ENCODE results near the gene GANAB. TPM values are rescaled to one million over a fixed set of nuclear protein-coding genes. Genes with fewer than 3 reads are reported as not detected.

The GANAB gene
- total and polyA plus RNA-seq, 4 donors, result 104 to 266 (median 168) TPM

DNA sequence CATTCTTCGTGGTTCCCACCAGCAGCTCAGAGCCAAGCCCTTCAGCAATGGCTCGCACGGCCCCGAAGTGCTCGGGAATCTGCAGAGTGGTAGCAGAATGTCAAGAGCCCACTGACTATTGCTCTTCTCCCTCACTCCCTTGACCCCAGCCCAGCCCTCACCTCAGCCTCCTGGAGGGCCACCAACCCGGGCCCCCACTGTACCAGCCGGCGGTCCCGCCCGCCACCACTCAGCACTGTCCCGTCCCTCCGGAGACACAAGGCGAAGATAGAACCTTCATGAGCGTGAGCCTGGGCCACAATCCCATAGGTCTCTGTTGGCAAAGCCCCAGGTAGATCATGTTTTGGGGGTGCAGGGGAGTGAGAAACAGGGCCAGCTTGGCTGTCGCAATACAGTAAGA is 40.5 kb downstream of the GANAB start:
- no peak overlapping the region for H3K4me3 ChIP-seq
- 95 to 96% methylated on average over 15 of the region's 15 CpGs for WGBS, 2 donors
- ATAC-seq (ENCODE audit: insufficient read depth, low FRiP score) (no peak), DNase-seq (no peak)
- H3K9ac ChIP-seq (ENCODE audit: insufficient read depth in 1 of 2, low read length in 2 of 2), result no peak overlapping the region
- no peaks in the 10 kb centered on the region for H3K27me3 ChIP-seq (ENCODE audit: control insufficient read depth in 3 of 3, insufficient read depth in 3 of 3, low read length in 2 of 3)
- no peaks in the 10 kb centered on the region for H3K9me3 ChIP-seq (ENCODE audit: control insufficient read depth in 4 of 4, insufficient read depth in 3 of 4, low read length in 3 of 4)
- H3K27ac ChIP-seq (ENCODE audit: low read depth in 1 of 2, low read length in 1 of 2), result no peak overlapping the region
- peaks cover 0 to 16% (median 7%) of the 10 kb centered on the region in 5 donors for H3K4me1 ChIP-seq (ENCODE audit: control insufficient read depth in 5 of 5, insufficient read depth in 5 of 5, low read length in 5 of 5)
- peaks cover 0 to 40% (median 22%) of the 10 kb centered on the region in 4 donors for H3K36me3 ChIP-seq (ENCODE audit: control insufficient read depth in 4 of 4, insufficient read depth in 4 of 4, low read length in 4 of 4)
- TF ChIP-seq, protein P1, sequence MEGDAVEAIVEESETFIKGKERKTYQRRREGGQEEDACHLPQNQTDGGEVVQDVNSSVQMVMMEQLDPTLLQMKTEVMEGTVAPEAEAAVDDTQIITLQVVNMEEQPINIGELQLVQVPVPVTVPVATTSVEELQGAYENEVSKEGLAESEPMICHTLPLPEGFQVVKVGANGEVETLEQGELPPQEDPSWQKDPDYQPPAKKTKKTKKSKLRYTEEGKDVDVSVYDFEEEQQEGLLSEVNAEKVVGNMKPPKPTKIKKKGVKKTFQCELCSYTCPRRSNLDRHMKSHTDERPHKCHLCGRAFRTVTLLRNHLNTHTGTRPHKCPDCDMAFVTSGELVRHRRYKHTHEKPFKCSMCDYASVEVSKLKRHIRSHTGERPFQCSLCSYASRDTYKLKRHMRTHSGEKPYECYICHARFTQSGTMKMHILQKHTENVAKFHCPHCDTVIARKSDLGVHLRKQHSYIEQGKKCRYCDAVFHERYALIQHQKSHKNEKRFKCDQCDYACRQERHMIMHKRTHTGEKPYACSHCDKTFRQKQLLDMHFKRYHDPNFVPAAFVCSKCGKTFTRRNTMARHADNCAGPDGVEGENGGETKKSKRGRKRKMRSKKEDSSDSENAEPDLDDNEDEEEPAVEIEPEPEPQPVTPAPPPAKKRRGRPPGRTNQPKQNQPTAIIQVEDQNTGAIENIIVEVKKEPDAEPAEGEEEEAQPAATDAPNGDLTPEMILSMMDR (IDR thresholded peaks at IDR 0.05; ENCODE audit: control extremely low read depth, extremely low read depth), result no peak

GRCh38 chr11:62605467-62605866 is 40.9 kb downstream of the GANAB start:
- Histone ChIP-seq H3K9me3 (ENCODE audit: control insufficient read depth in 4 of 4, insufficient read depth in 3 of 4, low read length in 3 of 4) (no peaks in the 10 kb centered on the region), H3K9ac (ENCODE audit: insufficient read depth in 1 of 2, low read length in 2 of 2) (no peak overlapping the region), H3K4me3 (no peak overlapping the region), H3K4me1 (ENCODE audit: control insufficient read depth in 5 of 5, insufficient read depth in 5 of 5, low read length in 5 of 5) (peaks cover 0 to 17% (median 6%) of the 10 kb centered on the region in 5 donors), H3K27me3 (ENCODE audit: control insufficient read depth in 3 of 3, insufficient read depth in 3 of 3, low read length in 2 of 3) (no peaks in the 10 kb centered on the region), H3K27ac (ENCODE audit: low read depth in 1 of 2, low read length in 1 of 2) (no peak overlapping the region), H3K36me3 (ENCODE audit: control insufficient read depth in 4 of 4, insufficient read depth in 4 of 4, low read length in 4 of 4) (peaks cover 0 to 40% (median 22%) of the 10 kb centered on the region in 4 donors)
- TF ChIP-seq, protein P1 (IDR thresholded peaks at IDR 0.05; ENCODE audit: control extremely low read depth, extremely low read depth), result no peak
- DNase-seq (no peak), ATAC-seq (ENCODE audit: insufficient read depth, low FRiP score) (no peak)
- 89 to 97% methylated on average over 3 to 6 of the region's 6 CpGs for WGBS, 2 donors

- H3K9ac ChIP-seq (ENCODE audit: insufficient read depth in 1 of 2, low read length in 2 of 2), result no peak overlapping the region
- DNase-seq, result no peak
Observed at GRCh38 chr11:62604460-62605120, 41.8 kb downstream of the GANAB start.

More at GRCh38 chr11:62604460-62605120, 41.8 kb downstream of the GANAB start:
- peaks cover 6 to 26% (median 10%) of the 10 kb centered on the region in 5 donors for H3K4me1 ChIP-seq (ENCODE audit: control insufficient read depth in 5 of 5, insufficient read depth in 5 of 5, low read length in 5 of 5)
- H3K36me3 ChIP-seq (ENCODE audit: control insufficient read depth in 4 of 4, insufficient read depth in 4 of 4, low read length in 4 of 4), result peaks cover 0 to 41% (median 20%) of the 10 kb centered on the region in 4 donors
- ATAC-seq (ENCODE audit: insufficient read depth, low FRiP score), result no peak
- no peak overlapping the region for H3K4me3 ChIP-seq
- no peaks in the 10 kb centered on the region for H3K9me3 ChIP-seq (ENCODE audit: control insufficient read depth in 4 of 4, insufficient read depth in 3 of 4, low read length in 3 of 4)
- 90 to 91% methylated on average over 13 of the region's 13 CpGs for WGBS, 2 donors
- no peak overlapping the region for H3K27ac ChIP-seq (ENCODE audit: low read depth in 1 of 2, low read length in 1 of 2)
- no peaks in the 10 kb centered on the region for H3K27me3 ChIP-seq (ENCODE audit: control insufficient read depth in 3 of 3, insufficient read depth in 3 of 3, low read length in 2 of 3)
- TF ChIP-seq, protein P1 (IDR thresholded peaks at IDR 0.05; ENCODE audit: control extremely low read depth, extremely low read depth), result no peak
